COR-L47 (cell line): Measurements from ENCODE around the gene MCM10.
"Not testable (repeated sequence)": the region's sequence is repeated elsewhere in the genome, so short reads cannot be mapped to it uniquely, and the experiment has no call there.

ENCODE experiments used
- DNase-seq: peaks from one replicate; lab custom pipeline; 2025; lab: John Stamatoyannopoulos, UW

Gene MCM10

DNA sequence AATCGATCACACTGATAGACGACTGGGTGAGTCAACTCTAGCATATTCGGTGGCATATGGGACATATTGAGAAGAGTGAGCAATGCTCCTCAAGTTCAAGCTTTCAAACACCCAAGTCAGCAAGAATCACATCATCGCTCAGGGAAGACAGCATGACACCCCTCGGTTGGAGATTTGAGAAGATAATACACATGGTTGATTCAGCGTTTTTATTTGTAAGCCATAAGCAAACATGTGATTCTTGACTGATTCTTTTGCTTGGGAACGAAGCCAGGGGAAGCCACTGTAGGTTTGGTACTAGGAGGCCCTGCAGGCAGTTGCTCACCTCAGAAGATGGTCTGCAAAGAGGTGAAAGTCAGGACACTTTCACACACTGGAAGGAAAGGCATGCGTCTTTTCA is 60.2 kb downstream of the MCM10 start:
- DNase-seq = no peak

DNA sequence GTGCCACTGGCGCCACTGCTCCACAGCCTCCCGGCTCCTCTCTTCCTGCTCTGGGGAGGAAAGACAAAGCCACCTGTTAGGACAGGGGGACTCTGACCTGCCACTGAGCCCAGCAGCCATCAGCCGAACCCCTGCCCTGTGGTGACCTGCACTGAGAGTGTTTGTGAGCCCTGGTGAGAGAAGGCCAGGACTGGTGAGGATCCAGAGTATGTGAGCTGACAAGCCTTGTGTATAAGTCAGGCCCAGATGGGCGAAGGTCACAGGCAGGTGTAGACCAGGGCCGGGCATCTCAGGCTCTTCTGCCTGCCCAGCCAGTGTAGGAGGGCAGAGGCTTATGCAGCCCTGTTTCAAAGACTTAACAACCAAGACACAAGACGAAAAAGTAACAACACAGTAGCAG is 60.8 kb downstream of the MCM10 start:
- no peak for DNase-seq

DNA sequence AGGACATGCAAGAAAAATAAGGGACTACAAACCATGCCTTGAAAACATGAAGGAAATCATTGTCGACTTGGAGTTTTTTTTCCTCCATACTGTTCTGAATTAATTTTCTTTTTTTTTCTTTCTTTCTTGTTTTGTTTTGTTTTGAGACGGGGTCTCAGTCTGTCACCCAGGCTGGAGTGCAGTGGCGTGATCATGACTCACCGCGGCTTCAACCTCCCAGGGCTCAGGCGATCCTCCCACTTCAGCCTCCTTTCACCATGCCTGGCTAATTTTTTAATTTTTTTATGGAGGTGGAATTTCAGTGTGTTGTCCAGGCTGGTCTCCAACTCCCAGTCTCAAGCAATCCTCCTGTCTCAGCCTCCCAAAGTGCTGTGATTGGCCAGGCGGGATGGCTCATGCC is 61.2 kb downstream of the MCM10 start:
- DNase-seq = no peak

DNA sequence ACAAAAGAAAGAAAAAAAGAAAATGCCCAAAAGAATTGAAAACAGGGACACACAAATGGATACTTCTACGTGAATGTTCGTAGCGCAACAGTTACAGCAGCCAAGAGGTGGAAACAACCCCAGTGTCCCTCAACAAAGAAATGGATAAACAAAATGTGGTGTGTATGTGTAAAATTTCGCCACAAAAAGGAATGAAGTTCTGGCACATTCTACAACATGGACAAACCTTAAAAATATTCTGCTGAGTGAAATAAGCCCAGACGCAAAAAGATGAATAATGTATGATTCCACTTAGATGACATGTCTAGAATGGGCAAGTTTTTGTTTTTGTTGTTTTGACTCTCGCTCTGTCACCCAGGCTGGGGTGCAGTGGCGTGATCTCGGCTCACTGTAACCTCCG is 61.9 kb downstream of the MCM10 start:
- DNase-seq = no peak

DNA sequence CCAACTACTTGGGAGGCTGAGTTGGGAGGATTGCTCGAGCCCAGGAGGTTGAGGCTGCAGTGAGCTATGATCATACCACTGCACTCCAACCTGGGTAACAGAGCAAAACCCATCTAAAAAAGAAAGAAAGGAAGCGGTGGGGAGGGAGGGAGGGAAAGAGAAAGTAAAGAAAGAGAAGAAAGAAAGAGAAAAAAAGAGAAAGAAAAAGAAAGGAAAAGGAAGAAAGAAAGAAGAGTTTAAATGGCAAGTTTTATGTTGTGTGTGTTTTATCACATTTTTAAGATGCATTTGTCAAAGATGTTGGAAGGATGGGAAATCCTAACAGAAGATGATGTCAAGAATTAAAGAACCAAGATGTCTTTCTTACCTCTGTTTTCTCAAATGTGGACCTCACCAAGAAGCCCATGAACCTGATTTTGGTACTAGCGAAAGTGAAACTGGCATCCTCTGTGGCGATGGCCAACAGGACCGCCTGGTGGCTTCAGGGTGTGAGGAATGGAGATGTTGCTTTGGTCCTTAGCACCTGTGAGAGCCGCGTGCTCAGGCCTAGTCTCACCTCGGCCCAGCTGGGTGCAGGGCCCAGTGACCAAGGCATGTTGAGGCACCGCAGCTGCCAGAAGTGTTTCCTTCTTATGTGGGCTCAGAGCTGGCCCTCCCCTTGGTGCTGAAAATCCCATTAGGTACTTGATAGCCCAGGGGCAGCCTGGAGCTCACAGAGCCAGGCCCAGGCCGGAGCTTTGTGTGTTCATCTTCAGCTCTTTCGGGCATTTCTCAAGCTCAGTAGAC is 63.0 kb downstream of the MCM10 start:
- no peak for DNase-seq

DNA sequence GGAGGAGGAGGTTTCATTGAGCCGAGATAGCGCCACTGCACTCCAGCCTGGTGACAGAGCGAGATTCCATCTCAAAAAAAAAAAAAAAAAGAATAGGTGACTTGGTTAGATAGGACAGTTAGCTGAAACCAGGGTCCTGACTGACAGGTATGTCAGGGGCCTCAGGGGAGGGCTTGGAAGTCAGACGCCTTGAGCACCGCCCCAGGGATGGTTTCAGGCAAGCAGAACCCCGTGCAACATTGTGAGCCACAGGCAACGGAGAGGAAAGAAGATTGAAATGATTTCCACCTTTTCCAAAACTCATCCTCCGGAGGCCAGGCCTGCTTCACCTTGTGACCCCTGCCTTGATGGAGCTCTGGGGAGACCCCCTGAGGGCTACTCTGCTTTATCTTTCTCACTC is 64.2 kb downstream of the MCM10 start:
- no peak for DNase-seq

DNA sequence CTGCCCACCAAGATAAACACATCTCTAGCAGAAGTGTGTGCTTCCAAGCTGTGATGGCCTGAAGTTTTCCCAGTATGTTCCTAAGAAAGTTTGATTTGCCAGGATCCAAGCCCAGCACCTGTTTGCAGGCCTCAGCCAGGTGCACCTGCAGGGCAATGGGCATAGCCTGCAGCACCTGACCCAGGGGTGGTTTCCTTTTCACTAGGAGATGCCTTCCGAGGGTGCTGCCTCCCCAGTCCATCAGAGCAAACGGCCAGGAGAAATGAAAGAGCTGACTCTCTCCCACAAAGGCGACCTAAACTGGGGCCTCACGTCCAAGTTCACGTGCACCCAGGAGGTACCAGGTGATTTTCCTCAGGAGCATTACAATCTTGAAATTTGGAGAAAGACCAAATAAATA is 65.7 kb downstream of the MCM10 start:
- DNase-seq = no peak

DNA sequence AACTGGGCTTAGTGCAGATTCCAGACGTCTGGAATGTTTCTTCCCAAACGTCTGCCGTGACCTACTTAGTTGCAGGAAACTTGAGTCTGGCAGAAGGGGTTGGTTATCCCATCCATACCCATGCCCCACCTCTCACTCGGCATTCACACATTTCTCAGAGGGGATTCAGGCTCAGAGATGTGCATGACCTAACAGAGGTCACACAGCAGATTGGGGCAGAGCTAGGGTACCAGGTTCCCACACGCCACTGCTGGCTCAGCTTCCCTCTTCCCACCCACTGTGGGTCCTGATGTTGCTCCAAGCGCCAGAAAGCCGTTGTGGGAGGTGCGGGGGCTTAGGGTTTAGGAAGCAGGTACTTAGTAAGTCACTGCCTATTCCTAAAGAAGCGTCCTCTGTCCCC is 69.8 kb downstream of the MCM10 start:
- no peak for DNase-seq

DNA sequence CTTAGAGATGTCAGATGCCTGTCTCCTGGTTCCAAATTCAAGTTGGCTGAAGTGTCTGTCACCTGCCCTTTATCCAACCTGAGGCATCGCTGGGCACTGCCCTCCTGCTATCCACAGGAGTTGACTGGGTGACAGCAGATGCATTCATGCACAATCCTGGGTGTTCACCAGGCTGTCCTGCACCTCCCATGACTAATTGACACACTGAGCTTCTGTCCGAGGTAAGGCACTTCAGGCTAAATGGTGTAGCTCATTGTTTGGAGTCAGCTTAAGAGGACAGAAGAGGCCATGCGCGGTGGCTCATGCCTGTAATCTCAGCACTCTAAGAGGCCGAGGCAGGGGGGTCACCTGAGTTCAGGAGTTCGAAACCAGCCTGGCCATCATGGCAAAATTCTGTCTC is 70.5 kb downstream of the MCM10 start:
- DNase-seq = no peak

DNA sequence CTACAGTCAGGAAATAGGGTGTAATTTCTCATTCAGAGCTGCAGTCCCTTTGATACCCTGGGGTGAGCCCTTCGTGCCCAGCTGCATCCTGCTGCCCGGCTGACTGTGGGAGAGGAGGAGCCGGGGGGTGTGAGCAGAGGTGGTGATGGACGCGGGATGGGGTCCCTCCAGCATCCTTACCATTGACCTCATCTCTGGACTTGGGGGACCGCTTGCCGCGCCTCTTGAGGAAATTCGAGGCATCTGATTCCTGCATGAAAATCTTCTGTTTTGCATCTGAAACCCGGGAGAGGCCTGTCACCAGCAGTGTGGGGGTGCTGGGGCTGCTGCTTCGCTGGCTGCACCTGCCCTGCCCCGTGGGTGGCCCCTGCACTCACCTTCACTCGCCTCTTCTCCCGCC is 72.0 kb downstream of the MCM10 start:
- DNase-seq = no peak

DNA sequence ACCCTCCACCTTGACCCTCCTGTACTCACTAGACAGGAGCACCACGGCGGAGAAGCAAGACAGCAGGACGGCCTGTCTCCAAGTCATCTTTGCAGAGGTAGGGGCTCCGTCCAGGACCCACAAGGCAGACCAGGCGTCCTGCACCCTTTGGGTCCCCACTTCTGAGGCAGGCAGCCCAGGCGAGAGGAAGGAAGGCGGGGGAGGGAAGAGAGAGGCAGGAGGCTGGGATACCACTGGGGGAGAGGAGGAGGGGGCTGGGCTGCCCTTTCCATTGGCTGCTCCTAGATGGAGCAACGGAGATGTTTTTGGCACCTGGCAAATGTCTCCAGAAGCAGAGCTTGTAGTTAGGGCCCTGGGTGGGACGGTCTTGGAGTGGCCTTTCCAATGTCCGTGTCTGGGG is 72.8 kb downstream of the MCM10 start, which contains the start of gene UCMA:
Gene UCMA (minus strand): TSS at position 203 of the 400 bp plus-strand sequence. CDS start 116 bp downstream, at position 87.
- DNase-seq = no peak

DNA sequence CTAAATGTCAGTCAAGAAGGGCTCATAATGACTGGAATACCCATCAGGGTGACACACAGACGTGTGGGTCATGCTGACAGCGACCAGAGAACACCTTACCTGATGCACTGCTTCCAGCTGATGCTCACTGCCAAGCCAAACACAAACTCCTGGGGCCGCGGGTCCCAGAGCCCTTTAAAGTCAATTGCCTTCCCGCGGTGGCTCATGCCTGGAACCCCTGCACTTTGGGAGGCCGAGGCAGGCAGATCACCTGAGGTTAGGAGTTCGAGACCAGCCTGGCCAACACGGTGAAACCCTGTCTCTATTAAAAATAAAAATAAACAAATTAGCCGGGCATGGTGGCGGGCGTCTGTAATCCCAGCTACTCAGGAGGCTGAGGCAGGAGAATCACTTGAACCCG is 73.4 kb downstream of the MCM10 start:
- DNase-seq = not testable (repeated sequence)

DNA sequence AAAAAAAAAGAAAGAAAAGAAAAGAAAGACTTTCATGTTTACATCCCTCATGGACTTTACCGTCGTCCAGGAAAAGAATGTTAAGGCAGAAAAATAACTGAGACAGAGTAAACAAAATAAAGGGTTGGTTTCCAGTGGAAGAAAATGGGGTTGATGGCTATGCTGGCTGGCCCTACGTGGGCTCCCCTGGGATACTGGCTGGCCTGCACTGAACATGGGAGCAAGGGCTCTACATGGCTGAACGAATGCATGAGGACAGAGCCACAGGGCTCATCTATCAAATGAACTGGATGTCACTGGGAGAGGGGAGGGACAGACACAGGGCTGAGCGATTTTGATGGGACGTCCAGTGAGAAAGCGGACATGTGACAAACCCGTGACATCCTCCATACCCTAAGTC is 75.3 kb downstream of the MCM10 start:
- DNase-seq = no peak

DNA sequence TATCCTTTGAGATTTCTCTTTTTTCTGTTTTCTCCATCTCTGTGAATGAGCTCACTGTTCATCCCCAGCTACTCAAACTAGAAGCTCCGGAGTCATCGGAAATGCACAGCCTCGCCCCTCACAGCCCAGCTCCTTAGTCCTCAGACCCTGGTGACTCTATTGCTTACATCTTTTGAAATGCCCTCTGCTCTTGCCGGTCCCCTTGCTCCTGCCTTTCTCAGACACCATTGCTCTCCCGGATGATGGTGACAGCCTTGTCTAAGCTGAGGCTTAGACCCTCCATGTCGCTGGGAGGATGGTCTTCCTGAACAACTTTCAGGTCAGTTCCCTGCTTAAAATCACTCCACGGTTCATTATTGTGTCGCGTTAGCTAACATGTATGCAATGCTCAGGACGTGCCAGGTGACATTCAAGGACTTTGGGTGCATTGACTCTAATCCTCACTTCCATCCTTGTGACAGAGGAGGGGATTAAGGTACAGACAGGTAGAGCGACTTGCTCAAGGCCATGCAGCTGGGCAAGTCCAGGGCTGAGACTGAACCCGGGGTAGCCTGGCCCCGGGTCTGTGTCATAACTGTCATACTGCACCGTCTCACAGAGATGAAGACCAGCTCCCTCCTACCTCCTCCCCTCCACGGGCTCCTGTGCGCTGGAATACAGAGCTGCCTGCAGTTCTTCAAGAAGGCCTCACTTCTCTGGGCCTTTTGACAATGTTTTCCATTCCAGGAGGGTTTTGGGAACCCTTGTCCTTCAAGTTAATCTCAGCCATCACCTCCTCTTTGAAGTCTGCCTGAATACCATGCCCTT is 77.1 kb downstream of the MCM10 start:
- DNase-seq = no peak

DNA sequence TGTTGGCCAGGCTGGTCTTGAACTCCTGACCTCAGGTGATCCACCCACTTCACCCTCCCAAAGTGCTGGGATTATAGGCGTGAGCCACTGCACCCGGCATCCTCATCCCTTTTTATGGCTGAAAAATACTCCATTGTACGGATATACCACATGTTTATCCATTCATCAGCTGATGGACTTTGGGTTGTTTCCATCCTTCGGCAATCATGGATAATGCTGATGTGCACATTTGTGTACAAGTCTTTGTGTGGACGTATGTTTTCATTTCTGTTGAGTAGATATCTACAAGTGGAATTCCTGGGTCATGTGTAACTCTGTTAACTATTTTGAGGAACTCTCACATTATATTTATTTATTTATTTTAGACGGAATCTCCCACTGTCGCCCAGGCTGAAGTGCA is 78.6 kb downstream of the MCM10 start:
- DNase-seq = no peak

DNA sequence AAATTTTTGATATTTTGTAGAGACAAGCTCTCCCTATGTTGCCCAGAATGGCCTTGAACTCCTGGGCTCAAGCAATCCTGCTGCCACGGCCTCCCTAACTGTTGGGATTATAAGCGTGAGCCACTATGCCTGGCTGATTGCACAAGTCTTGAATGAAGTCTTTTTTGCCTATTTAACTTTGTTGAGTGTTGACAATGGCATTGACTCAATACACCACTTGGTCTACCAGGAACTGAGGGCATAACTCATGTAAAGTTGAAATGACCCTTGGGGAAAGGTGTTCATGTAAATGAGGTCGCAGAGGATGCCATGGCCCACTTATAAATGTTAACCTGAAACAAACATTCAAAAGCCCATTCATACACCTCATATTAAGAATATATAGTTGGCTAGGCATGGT is 80.3 kb downstream of the MCM10 start:
- no peak for DNase-seq

DNA sequence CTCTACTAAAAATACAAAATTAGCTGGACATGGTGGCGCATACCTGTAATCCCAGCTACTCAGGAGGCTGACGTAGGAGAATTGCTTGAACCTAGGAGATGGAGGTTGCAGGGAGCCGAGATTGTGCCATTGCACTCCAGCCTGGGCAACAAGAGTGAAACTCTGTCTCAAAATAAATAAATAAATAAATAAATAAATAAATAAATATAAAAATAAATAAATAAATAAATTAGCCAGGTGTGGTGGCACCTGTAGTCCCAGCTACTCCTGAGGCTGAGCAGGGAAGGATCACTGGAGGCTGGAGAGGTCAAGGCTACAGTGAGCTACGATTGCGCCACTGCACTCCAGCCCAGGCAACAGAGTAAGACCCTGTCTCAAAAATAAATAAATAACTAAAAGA is 80.9 kb downstream of the MCM10 start:
- DNase-seq = not testable (repeated sequence)

DNA sequence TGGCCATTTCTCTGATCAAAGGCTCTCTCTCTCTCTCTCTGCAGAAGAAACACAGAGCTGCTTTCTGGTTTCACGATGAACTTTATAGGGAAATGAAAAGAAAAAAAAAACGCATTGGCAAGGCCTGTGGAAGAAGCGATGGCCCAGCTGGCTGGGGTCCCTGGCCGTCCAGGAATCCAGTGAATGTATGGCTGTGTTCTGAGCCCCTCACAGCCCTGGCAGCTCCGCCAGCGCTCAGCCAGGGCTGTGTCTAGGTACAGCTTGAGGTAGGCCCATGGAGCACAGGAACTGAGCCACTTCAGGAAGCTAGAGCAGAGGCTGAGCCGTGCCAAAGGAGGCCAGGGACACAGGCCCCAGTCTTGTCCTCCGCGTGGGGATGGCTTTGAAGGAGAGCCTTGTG is 85.9 kb downstream of the MCM10 start:
- DNase-seq = no peak

DNA sequence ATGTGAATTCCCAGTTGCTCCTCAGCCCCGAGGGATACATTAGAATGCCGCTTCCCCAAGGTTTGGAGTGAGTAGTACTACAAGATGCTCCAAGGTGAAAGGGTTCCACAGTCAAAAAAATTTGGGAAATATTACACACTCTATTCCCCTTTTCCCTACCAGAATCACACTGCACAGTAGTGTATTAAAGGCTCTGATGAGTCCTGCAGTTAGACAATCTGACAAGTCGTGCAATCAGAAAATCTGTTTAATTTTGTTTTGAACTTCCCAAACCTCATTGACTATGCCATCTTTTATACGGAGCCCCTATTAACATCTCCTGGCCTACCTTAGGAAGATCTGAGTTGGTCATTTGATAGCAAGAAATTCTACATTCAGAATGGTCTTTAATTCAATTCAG is 86.4 kb downstream of the MCM10 start:
- no peak for DNase-seq

DNA sequence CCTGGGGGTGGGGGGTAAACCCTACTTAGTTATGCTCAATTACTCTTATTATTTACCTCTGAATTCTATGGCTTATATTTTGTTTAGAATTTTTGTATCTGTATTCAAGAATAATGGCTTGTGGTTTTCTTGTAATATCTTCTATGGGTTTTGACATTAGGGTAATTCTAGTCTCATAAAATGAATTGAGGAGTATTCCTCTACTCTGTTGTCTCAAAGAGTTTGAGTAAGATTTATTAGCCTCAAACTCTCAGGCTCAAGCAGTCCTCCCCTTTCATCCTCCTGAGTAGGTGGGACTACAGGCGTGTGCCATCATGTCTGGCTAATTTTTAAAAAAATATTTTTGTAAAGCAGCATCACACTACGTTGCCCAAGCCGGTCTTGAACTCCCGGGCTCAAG is 92.4 kb downstream of the MCM10 start:
- no peak for DNase-seq

DNA sequence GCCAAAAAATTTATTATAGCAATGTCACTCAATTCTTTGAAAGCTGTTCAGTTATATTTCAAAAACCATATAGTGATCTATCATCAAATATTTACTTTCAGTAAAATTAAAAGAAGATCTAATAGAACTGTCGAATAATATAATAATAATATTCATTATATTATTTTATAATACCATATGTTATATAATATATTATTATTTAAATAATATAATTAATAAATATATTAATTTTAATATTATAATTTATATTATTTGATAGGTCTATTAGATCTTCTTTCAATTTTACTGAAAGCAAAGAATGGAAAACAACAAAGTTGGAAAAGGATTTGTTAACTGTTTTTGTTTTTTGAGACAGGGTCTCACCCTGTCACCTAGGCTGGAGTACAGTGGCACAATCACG is 95.3 kb downstream of the MCM10 start:
- no peak for DNase-seq

DNA sequence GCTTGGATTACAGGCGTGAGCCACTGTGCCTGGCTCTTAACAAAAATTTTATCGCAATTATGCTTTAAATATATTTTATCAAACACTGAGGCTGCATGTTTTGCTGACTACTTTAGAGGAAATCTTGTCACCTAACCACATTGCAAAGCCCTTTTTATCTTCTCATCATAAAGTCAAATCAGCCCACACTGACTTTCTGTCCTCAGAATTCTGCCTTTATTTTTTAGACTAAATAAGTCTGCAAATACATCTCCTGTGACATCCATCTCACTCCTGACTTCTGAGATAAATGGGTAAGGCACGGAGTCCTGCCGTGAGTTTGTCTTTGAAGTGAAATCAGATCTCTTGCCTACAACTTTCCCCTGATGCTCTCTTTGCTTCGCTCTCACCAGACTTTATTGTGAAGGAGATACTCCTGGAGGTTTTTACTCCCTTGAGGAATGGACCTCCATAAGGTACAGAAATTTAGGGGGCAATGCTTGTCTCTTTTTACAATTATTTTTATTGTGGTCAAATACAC is 96.3 kb downstream of the MCM10 start:
- no peak for DNase-seq
